Uterus (tissue), 2 donors: ENCODE results near the gene ADARB2.

Source experiments
- POLR2A ChIP-seq, 2 donors: fragments of 450-650 bp; IDR thresholded peaks; one replicate each; pipeline ENCODE4 v1.6.1; 2016; ENCODE audit warnings: antibody characterized with exemption in 2 of 2, mild to moderate bottlenecking in 1 of 2, moderate library complexity in 1 of 2
- TF ChIP-seq, protein P1 (sequence below), 4 experiments: fragments of 200-600 bp in 2 of 4; fragments of 450-650 bp in 2 of 4; sonication (generic) in 2 of 4; IDR thresholded peaks; one replicate each; pipeline ENCODE4 v1.5.1; 2016 to 2019; ENCODE audit warnings: antibody characterized with exemption in 4 of 4, mild to moderate bottlenecking in 2 of 4, moderate library complexity in 1 of 4

GRCh38 chr10:1374511-1375345 is 362.6 kb downstream of the ADARB2 start:
- TF ChIP-seq, protein P1, sequence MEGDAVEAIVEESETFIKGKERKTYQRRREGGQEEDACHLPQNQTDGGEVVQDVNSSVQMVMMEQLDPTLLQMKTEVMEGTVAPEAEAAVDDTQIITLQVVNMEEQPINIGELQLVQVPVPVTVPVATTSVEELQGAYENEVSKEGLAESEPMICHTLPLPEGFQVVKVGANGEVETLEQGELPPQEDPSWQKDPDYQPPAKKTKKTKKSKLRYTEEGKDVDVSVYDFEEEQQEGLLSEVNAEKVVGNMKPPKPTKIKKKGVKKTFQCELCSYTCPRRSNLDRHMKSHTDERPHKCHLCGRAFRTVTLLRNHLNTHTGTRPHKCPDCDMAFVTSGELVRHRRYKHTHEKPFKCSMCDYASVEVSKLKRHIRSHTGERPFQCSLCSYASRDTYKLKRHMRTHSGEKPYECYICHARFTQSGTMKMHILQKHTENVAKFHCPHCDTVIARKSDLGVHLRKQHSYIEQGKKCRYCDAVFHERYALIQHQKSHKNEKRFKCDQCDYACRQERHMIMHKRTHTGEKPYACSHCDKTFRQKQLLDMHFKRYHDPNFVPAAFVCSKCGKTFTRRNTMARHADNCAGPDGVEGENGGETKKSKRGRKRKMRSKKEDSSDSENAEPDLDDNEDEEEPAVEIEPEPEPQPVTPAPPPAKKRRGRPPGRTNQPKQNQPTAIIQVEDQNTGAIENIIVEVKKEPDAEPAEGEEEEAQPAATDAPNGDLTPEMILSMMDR (IDR thresholded peaks at IDR 0.05): no peak
- TF ChIP-seq POLR2A (IDR thresholded peaks at IDR 0.05): no peak
